Measurements from ENCODE around the gene PTGDS.
"Not testable (repeated sequence)": the region's sequence is repeated elsewhere in the genome, so short reads cannot be mapped to it uniquely, and the experiment has no call there.

The PTGDS gene

DNA sequence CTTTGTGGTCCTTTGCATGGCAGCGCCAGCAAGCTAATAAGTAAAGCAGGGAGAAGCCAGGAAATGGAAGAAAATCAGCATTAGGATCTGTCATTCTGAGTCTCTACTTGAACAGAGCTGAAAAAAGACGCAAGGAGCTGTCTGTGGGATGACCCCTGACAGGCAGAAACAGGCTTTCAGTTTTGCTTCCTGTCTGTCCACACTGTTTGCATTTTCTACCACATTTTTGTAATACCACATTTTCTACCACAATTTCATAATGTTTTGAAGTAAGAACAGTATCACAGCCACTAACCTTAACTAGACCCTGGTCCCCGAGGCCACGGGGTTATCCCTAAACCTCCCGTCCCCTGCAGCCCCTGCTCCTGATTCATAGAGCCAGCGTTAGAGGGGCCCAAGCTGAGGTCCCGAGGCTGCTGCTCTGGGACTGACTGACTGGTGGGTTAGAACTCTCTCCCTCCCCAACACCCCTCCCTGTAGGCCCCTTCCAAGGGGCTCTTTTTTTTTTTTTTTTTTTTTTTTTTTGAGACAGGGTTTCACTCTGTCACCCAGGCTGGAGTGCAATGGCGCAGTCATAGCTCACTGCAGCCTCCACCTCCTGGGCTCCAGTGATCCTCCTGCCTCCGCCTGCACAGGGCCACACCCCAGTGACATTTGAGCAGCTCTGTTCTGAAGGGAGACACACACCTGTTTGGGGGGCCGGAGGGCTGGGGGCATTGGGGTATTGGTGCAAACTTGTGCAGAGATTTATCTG, 23.1 kb downstream of the PTGDS start:
- H3K4ac ChIP-seq (ENCODE audit: low read depth in 1 of 2, low read length in 2 of 2): no peak overlapping the region
- peaks cover 47% of the 10 kb centered on the region for H3K4me1 ChIP-seq (ENCODE audit: control insufficient read depth, insufficient read depth, low read depth, low read length)
- no peaks in the 10 kb centered on the region for H3K79me1 ChIP-seq (replicated peaks; ENCODE audit: low read length, poor library complexity, severe bottlenecking)
- H3K14ac ChIP-seq (ENCODE audit: low read length in 2 of 2): no peak overlapping the region
- peaks cover 0 to 5% of the 10 kb centered on the region in 2 experiments for H3K27me3 ChIP-seq (ENCODE audit: control insufficient read depth in 1 of 2, insufficient read depth in 1 of 2, low read length in 2 of 2)
- no peaks in the 10 kb centered on the region for H3K9me3 ChIP-seq (ENCODE audit: control insufficient read depth, low read length)
- H4K91ac ChIP-seq (ENCODE audit: low read length): no peak overlapping the region
- H2BK120ac ChIP-seq (ENCODE audit: low read depth, low read length): no peak overlapping the region
- H3K23ac ChIP-seq (ENCODE audit: low read length in 2 of 2): no peak overlapping the region
- H2BK5ac ChIP-seq (ENCODE audit: low read depth, low read length, poor library complexity, severe bottlenecking): no peak overlapping the region
- H2AK5ac ChIP-seq (ENCODE audit: low read length, severe bottlenecking): no peak overlapping the region
- WGBS: 66% methylated on average over 10 of the region's 10 CpGs
- peak overlapping the region; percentile 83 for H4K8ac ChIP-seq (ENCODE audit: low read length)
- H3K36me3 ChIP-seq (ENCODE audit: control insufficient read depth in 1 of 2, insufficient read depth in 2 of 2, low read depth in 1 of 2, low read length in 2 of 2): peaks cover 0 to 7% of the 10 kb centered on the region in 2 experiments
- H3K27ac ChIP-seq (ENCODE audit: low read length, poor library complexity, severe bottlenecking): peak overlapping the region; percentile 72
- peak; percentile 79 for DNase-seq
- H2BK15ac ChIP-seq (ENCODE audit: low read depth, poor library complexity, severe bottlenecking): no peak overlapping the region
- H3K4me2 ChIP-seq (ENCODE audit: low read length, poor library complexity, severe bottlenecking): peak overlapping the region; percentile 13
- H2AFZ ChIP-seq (ENCODE audit: low read depth, low read length): no peak overlapping the region
- H2BK12ac ChIP-seq (ENCODE audit: low read length in 2 of 2): peak overlapping the region in 1 of 2 experiments; percentile 68
- H3K18ac ChIP-seq (ENCODE audit: low read depth in 1 of 2, low read length in 2 of 2): no peak overlapping the region
- H3K4me3 ChIP-seq (ENCODE audit: insufficient read depth in 1 of 2, low read depth in 1 of 2, low read length in 2 of 2): no peak overlapping the region
- H3K9ac ChIP-seq (ENCODE audit: low read length): no peak overlapping the region

DNA sequence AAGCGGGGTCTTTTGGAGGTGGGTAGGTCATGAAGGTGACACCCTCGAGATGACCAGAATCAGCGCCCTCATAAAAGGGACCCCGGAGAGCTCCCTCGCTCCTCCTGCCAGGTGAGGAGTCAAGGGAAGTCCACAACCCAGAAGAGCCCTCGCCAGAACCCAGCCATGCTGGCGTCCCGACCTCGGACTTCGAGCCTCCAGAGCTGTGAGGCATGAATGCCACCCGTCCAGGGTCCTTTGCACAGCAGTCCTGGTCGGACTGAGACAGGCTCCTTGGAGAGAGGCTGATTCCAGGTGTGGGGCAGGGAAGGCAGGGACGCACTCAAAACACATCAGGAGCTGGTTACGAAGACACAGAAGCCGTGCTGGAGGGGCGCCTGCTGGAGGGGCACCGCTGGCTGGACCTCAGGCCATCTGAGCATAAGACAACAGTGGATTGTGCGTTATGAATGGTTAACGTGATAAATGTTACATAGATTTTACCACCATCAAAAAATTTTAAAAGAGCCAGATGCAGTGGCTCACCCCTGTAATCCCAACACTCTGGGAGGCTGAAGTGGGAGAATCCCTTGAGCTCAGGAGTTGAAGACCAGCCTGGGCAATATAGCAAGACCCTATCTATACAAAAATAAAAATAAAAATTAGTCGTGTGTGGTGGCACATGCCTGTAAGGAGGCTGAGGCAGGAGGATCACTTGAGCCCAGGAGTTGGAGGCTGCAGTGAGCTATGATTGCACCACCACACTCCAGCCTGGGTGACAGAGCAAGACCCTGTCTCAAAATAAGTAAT, 24.7 kb downstream of the PTGDS start:
- Histone ChIP-seq H3K4me3 (ENCODE audit: insufficient read depth in 1 of 2, low read depth in 1 of 2, low read length in 2 of 2) (no peak overlapping the region), H3K27me3 (ENCODE audit: control insufficient read depth in 1 of 2, insufficient read depth in 1 of 2, low read length in 2 of 2) (peaks cover 0 to 3% of the 10 kb centered on the region in 2 experiments)
- 93% methylated on average over 17 of the region's 20 CpGs for WGBS

DNA sequence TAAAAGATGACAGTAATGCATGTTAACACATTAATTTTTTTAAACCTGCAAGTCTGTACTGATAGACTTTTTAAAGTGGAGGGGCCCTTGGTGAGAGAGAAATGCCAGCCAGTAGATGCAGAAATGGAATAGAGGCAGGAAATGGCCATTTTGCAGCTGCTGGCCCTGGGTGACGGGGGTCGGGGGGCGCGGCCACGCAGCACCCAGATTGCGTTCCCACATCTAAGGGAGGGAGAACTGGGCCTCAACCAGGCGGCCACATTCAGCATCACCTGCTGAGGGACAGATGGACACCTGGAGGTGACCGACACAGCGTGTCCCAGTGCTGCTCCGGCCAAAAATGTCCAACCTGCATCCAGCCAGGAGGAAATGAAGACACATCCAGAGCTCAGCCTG, 25.3 kb downstream of the PTGDS start:
- H2AFZ ChIP-seq (ENCODE audit: low read depth, low read length): no peak overlapping the region
- H3K4me3 ChIP-seq (ENCODE audit: insufficient read depth in 1 of 2, low read depth in 1 of 2, low read length in 2 of 2): no peak overlapping the region
- no peak overlapping the region for H4K8ac ChIP-seq (ENCODE audit: low read length)
- H3K79me1 ChIP-seq (replicated peaks; ENCODE audit: low read length, poor library complexity, severe bottlenecking): no peaks in the 10 kb centered on the region
- WGBS: 93% methylated on average over 10 of the region's 10 CpGs
- H2BK5ac ChIP-seq (ENCODE audit: low read depth, low read length, poor library complexity, severe bottlenecking): no peak overlapping the region
- H3K4me2 ChIP-seq (ENCODE audit: low read length, poor library complexity, severe bottlenecking): no peak overlapping the region
- H4K91ac ChIP-seq (ENCODE audit: low read length): peak overlapping the region; percentile 47
- H3K4me1 ChIP-seq (ENCODE audit: control insufficient read depth, insufficient read depth, low read depth, low read length): peaks cover 34% of the 10 kb centered on the region
- H2BK15ac ChIP-seq (ENCODE audit: low read depth, poor library complexity, severe bottlenecking): no peak overlapping the region
- no peak overlapping the region for H3K18ac ChIP-seq (ENCODE audit: low read depth in 1 of 2, low read length in 2 of 2)
- no peak overlapping the region for H2AK5ac ChIP-seq (ENCODE audit: low read length, severe bottlenecking)
- H3K9me3 ChIP-seq (ENCODE audit: control insufficient read depth, low read length): no peaks in the 10 kb centered on the region
- H3K36me3 ChIP-seq (ENCODE audit: control insufficient read depth in 1 of 2, insufficient read depth in 2 of 2, low read depth in 1 of 2, low read length in 2 of 2): no peaks in the 10 kb centered on the region
- no peak overlapping the region for H2BK120ac ChIP-seq (ENCODE audit: low read depth, low read length)
- H3K27me3 ChIP-seq (ENCODE audit: control insufficient read depth in 1 of 2, insufficient read depth in 1 of 2, low read length in 2 of 2): no peaks in the 10 kb centered on the region
- H3K14ac ChIP-seq (ENCODE audit: low read length in 2 of 2): no peak overlapping the region
- no peak overlapping the region for H3K27ac ChIP-seq (ENCODE audit: low read length, poor library complexity, severe bottlenecking)
- no peak for DNase-seq
- H3K23ac ChIP-seq (ENCODE audit: low read length in 2 of 2): no peak overlapping the region
- no peak overlapping the region for H3K4ac ChIP-seq (ENCODE audit: low read depth in 1 of 2, low read length in 2 of 2)
- no peak overlapping the region for H3K9ac ChIP-seq (ENCODE audit: low read length)
- peak overlapping the region in 1 of 2 experiments; percentile 21 for H2BK12ac ChIP-seq (ENCODE audit: low read length in 2 of 2)

More for the DNA sequence above, 24.7 kb downstream of the PTGDS start:
- Histone ChIP-seq H3K4me1 (ENCODE audit: control insufficient read depth, insufficient read depth, low read depth, low read length) (peaks cover 34% of the 10 kb centered on the region), H2BK5ac (ENCODE audit: low read depth, low read length, poor library complexity, severe bottlenecking) (no peak overlapping the region), H2AK5ac (ENCODE audit: low read length, severe bottlenecking) (no peak overlapping the region), H3K36me3 (ENCODE audit: control insufficient read depth in 1 of 2, insufficient read depth in 2 of 2, low read depth in 1 of 2, low read length in 2 of 2) (no peaks in the 10 kb centered on the region), H4K8ac (ENCODE audit: low read length) (no peak overlapping the region), H3K4ac (ENCODE audit: low read depth in 1 of 2, low read length in 2 of 2) (peak overlapping the region in 1 of 2 experiments; percentile 31), H2AFZ (ENCODE audit: low read depth, low read length) (no peak overlapping the region), H3K4me2 (ENCODE audit: low read length, poor library complexity, severe bottlenecking) (no peak overlapping the region), H3K9me3 (ENCODE audit: control insufficient read depth, low read length) (no peaks in the 10 kb centered on the region), H2BK15ac (ENCODE audit: low read depth, poor library complexity, severe bottlenecking) (peak overlapping the region; percentile 67), H3K9ac (ENCODE audit: low read length) (no peak overlapping the region), H3K79me1 (replicated peaks; ENCODE audit: low read length, poor library complexity, severe bottlenecking) (no peaks in the 10 kb centered on the region), H2BK120ac (ENCODE audit: low read depth, low read length) (no peak overlapping the region), H3K27ac (ENCODE audit: low read length, poor library complexity, severe bottlenecking) (no peak overlapping the region), H3K18ac (ENCODE audit: low read depth in 1 of 2, low read length in 2 of 2) (no peak overlapping the region), H2BK12ac (ENCODE audit: low read length in 2 of 2) (peak overlapping the region in 1 of 2 experiments; percentile 35), H3K23ac (ENCODE audit: low read length in 2 of 2) (no peak overlapping the region), H4K91ac (ENCODE audit: low read length) (peak overlapping the region; percentile 47), H3K14ac (ENCODE audit: low read length in 2 of 2) (no peak overlapping the region)
- DNase-seq: no peak

DNA sequence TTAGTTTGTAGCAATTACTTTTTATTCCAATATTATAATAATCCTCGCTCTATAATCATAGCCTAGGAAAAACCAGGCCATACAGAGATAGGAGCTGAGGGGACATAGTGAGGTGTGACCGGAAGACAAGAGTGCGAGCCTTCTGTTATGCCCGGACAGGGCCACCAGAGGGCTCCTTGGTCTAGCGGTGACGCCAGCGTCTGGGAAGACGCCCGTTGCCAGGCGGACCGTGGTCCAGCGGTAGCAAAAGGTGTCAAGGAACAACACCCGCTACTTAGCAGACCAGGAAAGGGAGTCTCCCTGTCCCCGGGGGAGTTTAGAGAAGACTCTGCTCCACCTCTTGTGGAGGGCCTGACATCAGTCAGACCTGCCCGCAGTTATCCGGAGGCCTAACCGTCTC, 27.0 kb downstream of the PTGDS start:
- not testable (repeated sequence) for H3K18ac ChIP-seq (ENCODE audit: low read depth in 1 of 2, low read length in 2 of 2)

More for the DNA sequence above, 27.0 kb downstream of the PTGDS start:
- not testable (repeated sequence) for H3K79me1 ChIP-seq (replicated peaks; ENCODE audit: low read length, poor library complexity, severe bottlenecking); H4K91ac ChIP-seq (ENCODE audit: low read length); H3K36me3 ChIP-seq (ENCODE audit: control insufficient read depth in 1 of 2, insufficient read depth in 2 of 2, low read depth in 1 of 2, low read length in 2 of 2); H2BK5ac ChIP-seq (ENCODE audit: low read depth, low read length, poor library complexity, severe bottlenecking); H3K9me3 ChIP-seq (ENCODE audit: control insufficient read depth, low read length); H3K27ac ChIP-seq (ENCODE audit: low read length, poor library complexity, severe bottlenecking); H2BK120ac ChIP-seq (ENCODE audit: low read depth, low read length); H2AK5ac ChIP-seq (ENCODE audit: low read length, severe bottlenecking); H3K14ac ChIP-seq (ENCODE audit: low read length in 2 of 2); H4K8ac ChIP-seq (ENCODE audit: low read length); H2BK12ac ChIP-seq (ENCODE audit: low read length in 2 of 2); DNase-seq; H3K4me2 ChIP-seq (ENCODE audit: low read length, poor library complexity, severe bottlenecking); H2BK15ac ChIP-seq (ENCODE audit: low read depth, poor library complexity, severe bottlenecking); H3K27me3 ChIP-seq (ENCODE audit: control insufficient read depth in 1 of 2, insufficient read depth in 1 of 2, low read length in 2 of 2); H3K4me3 ChIP-seq (ENCODE audit: insufficient read depth in 1 of 2, low read depth in 1 of 2, low read length in 2 of 2); H2AFZ ChIP-seq (ENCODE audit: low read depth, low read length); H3K9ac ChIP-seq (ENCODE audit: low read length); H3K23ac ChIP-seq (ENCODE audit: low read length in 2 of 2); H3K4ac ChIP-seq (ENCODE audit: low read depth in 1 of 2, low read length in 2 of 2)
- peaks cover 36% of the 10 kb centered on the region for H3K4me1 ChIP-seq (ENCODE audit: control insufficient read depth, insufficient read depth, low read depth, low read length)
- WGBS: 21% methylated on average over 15 of the region's 17 CpGs

All from mesenchymal stem cell (in vitro differentiated cells and primary cell).